ENCODE results near the gene CBLC.

CBLC gene

DNA sequence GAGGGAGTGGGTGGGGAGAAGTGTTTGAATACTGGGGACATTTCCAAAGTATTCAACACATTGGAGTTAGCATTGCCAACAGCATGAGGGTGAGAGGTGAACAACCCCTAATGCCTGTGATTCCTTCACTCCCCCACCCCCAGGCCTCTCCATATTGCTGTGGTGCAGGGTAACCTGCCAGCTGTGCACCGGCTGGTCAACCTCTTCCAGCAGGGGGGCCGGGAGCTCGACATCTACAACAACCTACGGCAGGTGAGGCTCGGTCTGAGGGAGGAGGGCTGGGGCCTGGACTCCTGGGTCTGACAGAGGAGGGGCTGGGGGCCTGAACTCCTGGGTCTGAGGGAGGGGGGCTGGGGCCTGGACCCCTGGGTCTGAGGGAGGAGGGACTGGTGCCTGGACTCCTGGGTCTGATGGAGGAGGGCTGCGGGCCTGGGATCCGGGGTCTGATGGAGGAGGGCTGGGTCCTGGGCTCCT, 21.6 kb upstream of the CBLC start:
- TF ChIP-seq FOXP2 (optimal IDR thresholded peaks at IDR 0.05; ENCODE audit: borderline replicate concordance, extremely low read depth, extremely low read length, insufficient read depth) (no peak), SIN3A (IDR thresholded peaks at IDR 0.05; ENCODE audit: borderline replicate concordance, insufficient read depth, low read length) (no peak), POLR2AphosphoS5 (IDR thresholded peaks at IDR 0.05; ENCODE audit: low read depth, low read length) (no peak), TAF1 (IDR thresholded peaks at IDR 0.05; ENCODE audit: borderline replicate concordance, insufficient read depth, low read length) (no peak)
- TF ChIP-seq, protein P1, sequence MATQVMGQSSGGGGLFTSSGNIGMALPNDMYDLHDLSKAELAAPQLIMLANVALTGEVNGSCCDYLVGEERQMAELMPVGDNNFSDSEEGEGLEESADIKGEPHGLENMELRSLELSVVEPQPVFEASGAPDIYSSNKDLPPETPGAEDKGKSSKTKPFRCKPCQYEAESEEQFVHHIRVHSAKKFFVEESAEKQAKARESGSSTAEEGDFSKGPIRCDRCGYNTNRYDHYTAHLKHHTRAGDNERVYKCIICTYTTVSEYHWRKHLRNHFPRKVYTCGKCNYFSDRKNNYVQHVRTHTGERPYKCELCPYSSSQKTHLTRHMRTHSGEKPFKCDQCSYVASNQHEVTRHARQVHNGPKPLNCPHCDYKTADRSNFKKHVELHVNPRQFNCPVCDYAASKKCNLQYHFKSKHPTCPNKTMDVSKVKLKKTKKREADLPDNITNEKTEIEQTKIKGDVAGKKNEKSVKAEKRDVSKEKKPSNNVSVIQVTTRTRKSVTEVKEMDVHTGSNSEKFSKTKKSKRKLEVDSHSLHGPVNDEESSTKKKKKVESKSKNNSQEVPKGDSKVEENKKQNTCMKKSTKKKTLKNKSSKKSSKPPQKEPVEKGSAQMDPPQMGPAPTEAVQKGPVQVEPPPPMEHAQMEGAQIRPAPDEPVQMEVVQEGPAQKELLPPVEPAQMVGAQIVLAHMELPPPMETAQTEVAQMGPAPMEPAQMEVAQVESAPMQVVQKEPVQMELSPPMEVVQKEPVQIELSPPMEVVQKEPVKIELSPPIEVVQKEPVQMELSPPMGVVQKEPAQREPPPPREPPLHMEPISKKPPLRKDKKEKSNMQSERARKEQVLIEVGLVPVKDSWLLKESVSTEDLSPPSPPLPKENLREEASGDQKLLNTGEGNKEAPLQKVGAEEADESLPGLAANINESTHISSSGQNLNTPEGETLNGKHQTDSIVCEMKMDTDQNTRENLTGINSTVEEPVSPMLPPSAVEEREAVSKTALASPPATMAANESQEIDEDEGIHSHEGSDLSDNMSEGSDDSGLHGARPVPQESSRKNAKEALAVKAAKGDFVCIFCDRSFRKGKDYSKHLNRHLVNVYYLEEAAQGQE (IDR thresholded peaks at IDR 0.05; ENCODE audit: insufficient read depth in 1 of 2, low read depth in 2 of 2, low read length in 2 of 2): no peak

DNA sequence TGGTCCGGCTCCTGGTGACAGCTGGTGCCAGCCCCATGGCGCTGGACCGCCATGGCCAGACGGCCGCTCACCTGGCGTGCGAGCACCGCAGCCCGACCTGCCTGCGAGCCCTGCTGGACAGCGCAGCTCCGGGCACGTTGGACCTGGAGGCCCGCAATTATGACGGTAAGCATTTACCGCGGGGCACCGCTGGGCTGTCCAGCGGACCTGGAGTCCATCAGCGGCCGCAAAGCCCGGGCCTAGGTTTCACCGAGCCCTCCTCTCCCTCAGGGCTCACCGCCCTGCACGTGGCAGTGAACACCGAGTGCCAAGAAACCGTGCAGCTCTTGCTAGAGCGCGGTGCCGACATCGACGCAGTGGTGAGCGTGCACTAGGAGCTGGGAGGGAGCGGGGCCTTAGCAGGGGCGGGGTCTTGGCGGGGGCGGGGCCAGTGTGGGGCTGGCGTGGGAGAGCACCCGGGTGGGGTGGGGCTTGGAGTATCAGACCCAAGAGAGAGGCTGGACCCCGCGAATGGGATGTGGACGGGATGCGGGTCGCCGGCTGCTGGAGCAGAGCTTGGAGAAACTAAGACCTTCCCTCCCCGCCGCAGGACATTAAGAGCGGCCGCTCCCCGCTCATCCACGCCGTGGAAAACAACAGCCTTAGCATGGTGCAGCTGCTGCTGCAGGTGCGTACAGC, 20.5 kb upstream of the CBLC start:
- TF ChIP-seq TAF1 (IDR thresholded peaks at IDR 0.05; ENCODE audit: borderline replicate concordance, insufficient read depth, low read length) (0 out of 2 replicates have a peak, but pooled peaks have one; percentile 45), FOXP2 (optimal IDR thresholded peaks at IDR 0.05; ENCODE audit: borderline replicate concordance, extremely low read depth, extremely low read length, insufficient read depth) (peak; percentile 58), SIN3A (IDR thresholded peaks at IDR 0.05; ENCODE audit: borderline replicate concordance, insufficient read depth, low read length) (peak; percentile 63; the same call in 1 of the 2 replicates), POLR2AphosphoS5 (IDR thresholded peaks at IDR 0.05; ENCODE audit: low read depth, low read length) (peak; percentile 72)
- TF ChIP-seq, protein P1 (IDR thresholded peaks at IDR 0.05; ENCODE audit: insufficient read depth in 1 of 2, low read depth in 2 of 2, low read length in 2 of 2): peak; percentile 74 to 79

DNA sequence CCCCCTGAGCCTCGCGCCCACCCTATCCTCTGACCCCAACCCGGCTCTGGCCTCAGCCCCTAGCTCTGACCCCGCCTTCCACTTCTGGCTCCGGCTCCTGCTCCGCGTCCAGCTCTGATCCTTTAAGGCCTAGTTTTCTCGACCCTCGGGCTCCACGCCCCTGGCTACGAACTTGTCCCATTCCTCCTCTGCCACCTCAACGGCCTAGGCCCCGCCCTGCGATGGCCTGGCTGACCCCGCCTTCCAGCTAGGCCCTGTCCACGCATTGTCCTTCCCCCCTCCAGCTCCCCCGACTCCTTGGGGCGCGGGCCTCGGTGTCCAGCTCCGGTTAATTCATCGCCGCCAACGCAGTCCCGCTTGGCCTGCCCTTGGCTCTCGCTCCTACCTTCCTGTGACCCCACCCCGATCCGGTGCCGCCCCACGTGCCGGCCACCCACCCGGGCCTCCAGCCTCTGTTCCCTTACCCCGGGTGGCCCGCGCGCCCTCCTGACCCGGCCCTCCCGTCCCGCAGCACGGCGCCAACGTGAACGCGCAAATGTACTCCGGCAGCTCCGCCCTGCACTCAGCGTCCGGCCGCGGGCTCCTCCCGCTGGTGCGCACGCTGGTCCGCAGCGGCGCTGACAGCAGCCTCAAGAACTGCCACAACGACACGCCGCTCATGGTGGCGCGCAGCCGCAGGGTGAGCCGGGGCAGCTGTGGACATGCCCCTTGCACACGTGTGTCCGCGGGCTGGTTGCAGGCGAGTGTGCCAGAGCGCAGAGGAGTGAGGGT, 19.8 kb upstream of the CBLC start:
- TF ChIP-seq POLR2AphosphoS5 (IDR thresholded peaks at IDR 0.05; ENCODE audit: low read depth, low read length): no peak; the same call in 1 of the 2 replicates
- peak; percentile 70 for TF ChIP-seq FOXP2 (optimal IDR thresholded peaks at IDR 0.05; ENCODE audit: borderline replicate concordance, extremely low read depth, extremely low read length, insufficient read depth)
- TF ChIP-seq SIN3A (IDR thresholded peaks at IDR 0.05; ENCODE audit: borderline replicate concordance, insufficient read depth, low read length): peak; percentile 14; the same call in 1 of the 2 replicates
- TF ChIP-seq TAF1 (IDR thresholded peaks at IDR 0.05; ENCODE audit: borderline replicate concordance, insufficient read depth, low read length): no peak
- TF ChIP-seq, protein P1 (IDR thresholded peaks at IDR 0.05; ENCODE audit: insufficient read depth in 1 of 2, low read depth in 2 of 2, low read length in 2 of 2): 0 out of 4 replicates have a peak, but pooled peaks of 1 of the 2 experiments have one; percentile 25

DNA sequence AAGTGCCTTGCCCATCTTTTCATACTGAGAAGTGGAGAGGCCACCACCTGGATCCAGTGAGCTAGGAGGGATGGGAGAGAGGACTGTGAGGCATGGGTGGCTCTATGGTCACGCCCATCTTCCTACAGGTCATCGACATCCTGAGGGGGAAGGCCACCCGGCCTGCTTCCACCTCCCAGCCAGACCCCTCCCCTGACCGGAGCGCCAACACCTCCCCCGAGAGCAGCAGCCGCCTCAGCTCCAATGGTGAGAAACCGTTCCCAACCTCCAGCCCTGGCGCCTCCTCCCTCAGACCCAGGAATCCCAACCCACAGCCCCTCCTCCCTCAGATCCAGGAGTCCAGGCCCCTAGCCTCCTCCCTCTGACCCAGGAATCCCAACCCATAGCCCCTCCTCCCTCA, 19.1 kb upstream of the CBLC start:
- TF ChIP-seq, protein P1 (IDR thresholded peaks at IDR 0.05; ENCODE audit: insufficient read depth in 1 of 2, low read depth in 2 of 2, low read length in 2 of 2): no peak
